B cell (primary cell): Measurements from ENCODE around the gene LMO7. TPM values are rescaled to one million over a fixed set of nuclear protein-coding genes. Genes with fewer than 3 reads are reported as not detected.

Source experiments
- ATAC-seq: fragments of 200-7000 bp; cut with Tn5 transposase; one replicate; pipeline ENCODE4 v1.10.0; 2021; ENCODE audit warnings: low read depth, mild to moderate bottlenecking, moderate number of reproducible peaks, moderate library complexity
- CTCF ChIA-PET: fragments of 350-600 bp; sonication (Branson Sonifier 250); formaldehyde crosslinking; loops from one replicate; lab custom pipeline; 2021; ENCODE audit warnings: antibody characterized with exemption, inconsistent platforms; lab: Charles Lee
- POLR2A ChIA-PET: fragments of 350-600 bp; sonication (Branson Sonifier 250); formaldehyde crosslinking; loops from one replicate; lab custom pipeline; 2021; ENCODE audit warnings: antibody characterized with exemption; lab: Charles Lee
- DNase-seq: peaks from one replicate; pipeline ENCODE4 v3.0.0; 2013
- H2AFZ ChIP-seq: 2 replicates; pipeline ENCODE4 v1.6.1; 2012; ENCODE audit warnings: mild to moderate bottlenecking, low read depth, low read length; ENCODE audit not compliant: insufficient read depth, poor library complexity, severe bottlenecking
- H3K27ac ChIP-seq, 2 donors: 1 replicate in 1 of 2; 2 replicates in 1 of 2; pipeline ENCODE4 v1.5.1; 2012 to 2013; ENCODE audit warnings: low read length in 2 of 2, mild to moderate bottlenecking in 2 of 2, moderate library complexity in 1 of 2
- H3K27me3 ChIP-seq, 4 experiments: fragments of 200-600 bp in 1 of 4; sonication (generic) in 1 of 4; replicated peaks in 1 of 4; 1 replicate in 2 of 4; 2 replicates in 2 of 4; pipeline versions ENCODE4 v1.6.1 to v1.7.0; 2013 to 2016; ENCODE audit warnings: low read length in 3 of 4, mild to moderate bottlenecking in 2 of 4, mixed read lengths in 1 of 4, moderate library complexity in 1 of 4; ENCODE audit not compliant: insufficient read depth in 4 of 4, control insufficient read depth in 3 of 4; ENCODE audit errors: control extremely low read depth in 1 of 4
- H3K36me3 ChIP-seq, 2 experiments: replicated peaks in 1 of 2; 1 replicate in 1 of 2; 2 replicates in 1 of 2; pipeline versions ENCODE4 v1.6.1 to v1.7.1; 2013; ENCODE audit warnings: low read length in 1 of 2; ENCODE audit not compliant: insufficient read depth in 2 of 2, control insufficient read depth in 1 of 2; ENCODE audit errors: control extremely low read depth in 1 of 2, extremely low read depth in 1 of 2
- H3K4me1 ChIP-seq, 2 donors: fragments of 200-600 bp in 1 of 2; sonication (generic) in 1 of 2; 1 replicate in 1 of 2; 2 replicates in 1 of 2; pipeline versions ENCODE4 v1.5.1 to v1.6.1; 2013 to 2017; ENCODE audit warnings: low read length in 2 of 2; ENCODE audit not compliant: control insufficient read depth in 2 of 2, insufficient read depth in 2 of 2
- H3K4me2 ChIP-seq: replicated peaks from 2 replicates; pipeline ENCODE3; 2012; ENCODE audit warnings: mild to moderate bottlenecking, low read depth, low read length; ENCODE audit not compliant: poor library complexity, severe bottlenecking
- H3K4me3 ChIP-seq, 5 experiments: fragments of 200-600 bp in 1 of 5; sonication (generic) in 1 of 5; 1 replicate in 3 of 5; 2 replicates in 2 of 5; pipeline versions ENCODE4 v1.5.1 to v1.7.0; 2011 to 2016; ENCODE audit warnings: low read length in 4 of 5, mild to moderate bottlenecking in 4 of 5, low read depth in 2 of 5, control low read depth in 1 of 5, moderate library complexity in 1 of 5; ENCODE audit not compliant: insufficient read depth in 1 of 5; ENCODE audit errors: control extremely low read depth in 1 of 5, extremely low read depth in 1 of 5
- H3K79me2 ChIP-seq: fragments of 200-600 bp; sonication (generic); one replicate; pipeline ENCODE4 v1.6.0; 2016; ENCODE audit warnings: low read length; ENCODE audit not compliant: control insufficient read depth, insufficient read depth
- H3K9ac ChIP-seq: fragments of 200-600 bp; sonication (generic); 2 replicates; pipeline ENCODE4 v1.6.1; 2017; ENCODE audit warnings: mild to moderate bottlenecking, low read length, moderate library complexity
- H3K9me3 ChIP-seq, 3 donors: one replicate each; pipeline versions ENCODE4 v1.6.1 to v1.7.1; 2013; ENCODE audit warnings: low read length in 2 of 3; ENCODE audit not compliant: control insufficient read depth in 2 of 3, insufficient read depth in 1 of 3; ENCODE audit errors: control extremely low read depth in 1 of 3
- H4K20me1 ChIP-seq: 2 replicates; pipeline ENCODE4 v1.6.0; 2012; ENCODE audit warnings: mild to moderate bottlenecking, low read length; ENCODE audit not compliant: insufficient read depth, control insufficient read depth, poor library complexity, severe bottlenecking
- H3K27ac Mint-ChIP-seq: one replicate; pipeline ENCODE4 v1.8.0; 2021; ENCODE audit warnings: mixed read lengths
- H3K27me3 Mint-ChIP-seq: one replicate; pipeline ENCODE4 v1.8.0; 2021; ENCODE audit warnings: mixed read lengths
- H3K4me1 Mint-ChIP-seq: one replicate; pipeline ENCODE4 v1.8.0; 2021; ENCODE audit warnings: mixed read lengths
- H3K4me3 Mint-ChIP-seq: one replicate; pipeline ENCODE4 v1.8.0; 2021; ENCODE audit warnings: mixed read lengths
- H3K9me3 Mint-ChIP-seq: one replicate; pipeline ENCODE4 v1.8.0; 2022; ENCODE audit warnings: mixed read lengths; ENCODE audit not compliant: insufficient read depth
- EZH2 ChIP-seq: IDR thresholded peaks from 2 replicates; pipeline ENCODE4 v1.6.1; 2012; ENCODE audit warnings: borderline replicate concordance, low read depth, mild to moderate bottlenecking, moderate library complexity, low read length; ENCODE audit not compliant: insufficient read depth, poor library complexity, severe bottlenecking
- WGBS: methylation state at CpG from one replicate; pipeline ENCODE4 v1.1.5; 2013; ENCODE audit warnings: missing lambda C conversion rate; ENCODE audit not compliant: insufficient coverage; 5-methylcytosine and 5-hydroxymethylcytosine counted together
- intact Hi-C: fragments of 100-400 bp; cut with micrococcal nuclease; formaldehyde crosslinking; loops from one replicate; pipeline ENCODE4 v1.10.0; 2022
- polyA plus RNA-seq: library from polyadenylated mRNA; depleted of rRNA; stranded (reverse); fragments of >200 nt; gene quantifications from 2 replicates; pipeline ENCODE4 v1.2.3, GENCODE V29; 2012
- total RNA-seq, 2 donors: library from RNA; stranded (reverse); fragments of 120-200 nt in 1 of 2; gene quantifications; 1 replicate in 1 of 2; 2 replicates in 1 of 2; pipeline versions ENCODE4 v1.2.3 to v1.2.4, GENCODE V29; 2013 to 2022
- TF ChIP-seq, protein P1 (sequence below): fragments of 200-600 bp; IDR thresholded peaks from one replicate; pipeline ENCODE4 v1.8.0; 2022; ENCODE audit warnings: antibody characterized with exemption, mild to moderate bottlenecking

Gene LMO7
- total and polyA plus RNA-seq, 2 donors (not counting 1 experiment from before 2014, with no cell fraction given) = 7.8 to 17.4 TPM

DNA sequence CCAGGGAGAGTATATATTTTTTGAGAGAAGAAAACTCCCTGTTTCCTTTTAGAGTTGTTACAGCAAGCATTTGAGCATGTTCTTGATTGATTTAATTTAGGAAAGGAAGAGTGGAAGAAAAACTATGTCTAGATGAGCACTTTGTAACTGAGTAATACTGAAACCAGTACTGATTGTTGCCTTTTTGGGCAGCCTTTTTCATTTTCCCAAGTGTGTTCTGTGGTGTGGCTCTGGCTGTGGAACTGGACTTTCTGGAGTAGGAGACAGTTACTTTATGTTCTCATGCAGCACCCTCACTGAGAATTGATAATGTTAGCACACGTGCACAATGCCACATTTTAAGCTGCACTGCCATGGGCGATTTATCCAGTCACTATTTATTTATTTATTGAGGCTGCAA is 211.5 kb downstream of the LMO7 start:
- Histone ChIP-seq H2AFZ (no peak overlapping the region), H3K27me3 (no peaks in the 10 kb centered on the region), H3K27ac (no peak overlapping the region), H3K4me3 (no peak overlapping the region), H3K79me2 (no peaks in the 10 kb centered on the region), H3K9me3 (no peaks in the 10 kb centered on the region), H4K20me1 (no peaks in the 10 kb centered on the region), H3K4me2 (no peak overlapping the region), H3K9ac (no peak overlapping the region), H3K4me1 (no peaks in the 10 kb centered on the region), H3K36me3 (no peaks in the 10 kb centered on the region)
- intact Hi-C loops = no loop called here
- H3K9me3 Mint-ChIP-seq = no peaks in the 10 kb centered on the region
- TF ChIP-seq EZH2 = no peak
- TF ChIP-seq, protein P1, sequence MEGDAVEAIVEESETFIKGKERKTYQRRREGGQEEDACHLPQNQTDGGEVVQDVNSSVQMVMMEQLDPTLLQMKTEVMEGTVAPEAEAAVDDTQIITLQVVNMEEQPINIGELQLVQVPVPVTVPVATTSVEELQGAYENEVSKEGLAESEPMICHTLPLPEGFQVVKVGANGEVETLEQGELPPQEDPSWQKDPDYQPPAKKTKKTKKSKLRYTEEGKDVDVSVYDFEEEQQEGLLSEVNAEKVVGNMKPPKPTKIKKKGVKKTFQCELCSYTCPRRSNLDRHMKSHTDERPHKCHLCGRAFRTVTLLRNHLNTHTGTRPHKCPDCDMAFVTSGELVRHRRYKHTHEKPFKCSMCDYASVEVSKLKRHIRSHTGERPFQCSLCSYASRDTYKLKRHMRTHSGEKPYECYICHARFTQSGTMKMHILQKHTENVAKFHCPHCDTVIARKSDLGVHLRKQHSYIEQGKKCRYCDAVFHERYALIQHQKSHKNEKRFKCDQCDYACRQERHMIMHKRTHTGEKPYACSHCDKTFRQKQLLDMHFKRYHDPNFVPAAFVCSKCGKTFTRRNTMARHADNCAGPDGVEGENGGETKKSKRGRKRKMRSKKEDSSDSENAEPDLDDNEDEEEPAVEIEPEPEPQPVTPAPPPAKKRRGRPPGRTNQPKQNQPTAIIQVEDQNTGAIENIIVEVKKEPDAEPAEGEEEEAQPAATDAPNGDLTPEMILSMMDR = no peak
- DNase-seq (no peak), ATAC-seq (no peak)
- POLR2A ChIA-PET = no interaction called here
- H3K4me3 Mint-ChIP-seq = no peak overlapping the region
- no peaks in the 10 kb centered on the region for H3K27me3 Mint-ChIP-seq
- CTCF ChIA-PET = no interaction called here
- no peak overlapping the region for H3K27ac Mint-ChIP-seq
- no peaks in the 10 kb centered on the region for H3K4me1 Mint-ChIP-seq
- WGBS = no CpG with 5 or more reads among the region's 2 CpGs

DNA sequence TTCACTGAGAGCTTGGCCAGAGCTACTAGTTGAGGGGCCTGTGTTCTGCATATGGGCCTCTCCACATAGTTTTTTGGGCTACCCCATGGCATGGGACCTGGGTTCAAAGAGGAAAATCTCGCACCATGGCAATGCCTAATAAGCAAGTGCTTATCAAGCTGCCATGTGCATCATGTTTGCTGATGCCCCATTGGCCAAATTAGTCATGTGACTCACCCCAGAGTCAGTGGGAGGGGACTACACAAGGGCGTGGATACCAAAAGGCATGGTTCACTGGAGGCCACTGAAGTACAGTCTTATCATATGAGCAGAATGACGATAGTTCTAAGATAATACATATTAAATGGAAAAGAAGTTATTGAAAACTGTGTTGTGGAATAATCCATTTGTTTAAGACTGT is 214.8 kb downstream of the LMO7 start:
- Histone ChIP-seq H3K9me3 (no peaks in the 10 kb centered on the region), H3K27me3 (no peaks in the 10 kb centered on the region), H3K4me2 (no peak overlapping the region), H3K27ac (no peak overlapping the region), H3K4me1 (no peaks in the 10 kb centered on the region), H3K36me3 (no peaks in the 10 kb centered on the region), H4K20me1 (no peaks in the 10 kb centered on the region), H3K79me2 (no peaks in the 10 kb centered on the region), H3K4me3 (no peak overlapping the region), H2AFZ (no peak overlapping the region), H3K9ac (no peak overlapping the region)
- no peak overlapping the region for H3K4me3 Mint-ChIP-seq
- no peak for TF ChIP-seq EZH2
- TF ChIP-seq, protein P1 = no peak
- H3K27me3 Mint-ChIP-seq = no peaks in the 10 kb centered on the region
- H3K9me3 Mint-ChIP-seq = no peaks in the 10 kb centered on the region
- DNase-seq (no peak), ATAC-seq (no peak)
- POLR2A ChIA-PET = no interaction called here
- CTCF ChIA-PET = interaction anchor here (1.0 to 1.2 kb wide), 2 partner anchors 19 to 26 kb away, joined by 3 to 5 read pairs; no protein-coding TSS in a partner anchor
- H3K27ac Mint-ChIP-seq = no peak overlapping the region
- H3K4me1 Mint-ChIP-seq = no peaks in the 10 kb centered on the region
- 92% methylated on average over 1 of the region's 3 CpGs for WGBS
- intact Hi-C loops = no loop called here
